NCI-H1694 treated with DMSO at 0.1 percent for 48 hours (cell line): Measurements from ENCODE around the gene PLOD1.
"Not testable (repeated sequence)": the region's sequence is repeated elsewhere in the genome, so short reads cannot be mapped to it uniquely, and the experiment has no call there.

Experiments
- DNase-seq: peaks from one replicate; lab custom pipeline; 2025; lab: John Stamatoyannopoulos, UW

PLOD1 gene

GRCh38 chr1:11939794-11940193, 5.3 kb downstream of the PLOD1 start:
- not testable (repeated sequence) for DNase-seq

DNA sequence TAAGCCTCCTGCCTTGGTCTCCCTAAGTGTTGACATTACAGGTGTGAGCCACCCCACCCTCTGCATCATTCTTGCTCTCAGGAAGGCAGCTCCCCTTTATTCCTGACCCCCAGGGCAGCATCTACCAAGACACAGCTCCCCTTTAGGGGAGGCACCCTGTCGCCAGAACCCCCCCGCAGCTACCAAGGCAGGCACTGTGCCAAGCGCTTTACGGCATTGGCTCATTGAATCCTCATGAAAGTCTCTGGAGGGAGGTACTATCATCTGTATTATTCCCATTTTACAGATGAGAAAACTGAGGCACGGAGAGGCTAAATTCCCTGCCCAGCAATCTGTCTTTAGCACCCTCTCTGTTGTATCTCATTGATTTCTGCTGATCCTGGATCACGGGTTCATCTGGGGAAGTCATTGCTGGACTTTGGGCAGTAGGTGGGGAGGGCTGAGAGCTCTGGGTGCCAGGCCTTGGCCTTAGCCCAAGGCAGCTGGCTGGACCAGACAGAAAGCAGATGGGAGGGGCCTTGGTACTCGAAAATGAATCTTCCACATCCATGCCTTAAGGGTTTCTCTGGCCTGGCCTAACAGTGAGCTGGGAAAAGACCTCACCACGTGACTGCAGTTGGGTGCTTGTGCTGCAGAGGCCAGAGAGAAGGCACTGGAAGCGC, 5.9 kb downstream of the PLOD1 start:
- no peak for DNase-seq

GRCh38 chr1:11942280-11942679, 7.8 kb downstream of the PLOD1 start:
- DNase-seq, result no peak

DNA sequence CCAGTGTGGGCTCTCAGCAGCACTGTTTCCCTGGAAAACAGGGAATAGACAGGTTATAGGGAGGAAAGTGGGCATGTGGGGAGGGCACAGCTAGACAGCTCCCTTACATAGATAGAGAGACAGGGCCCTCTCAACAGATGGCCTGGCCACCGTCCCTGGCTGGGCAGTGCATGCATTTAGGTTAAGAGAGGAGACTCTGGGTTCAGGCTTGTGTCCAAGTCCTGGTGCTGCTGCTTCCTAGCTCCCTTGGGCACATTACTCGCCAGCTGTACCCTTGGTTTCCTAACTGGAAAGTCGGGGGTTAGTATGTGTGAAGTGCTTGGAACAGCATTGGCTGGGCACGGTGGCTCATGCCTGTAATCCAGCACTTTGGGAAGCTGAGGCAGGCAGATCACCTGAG, 9.1 kb downstream of the PLOD1 start:
- no peak for DNase-seq

DNA sequence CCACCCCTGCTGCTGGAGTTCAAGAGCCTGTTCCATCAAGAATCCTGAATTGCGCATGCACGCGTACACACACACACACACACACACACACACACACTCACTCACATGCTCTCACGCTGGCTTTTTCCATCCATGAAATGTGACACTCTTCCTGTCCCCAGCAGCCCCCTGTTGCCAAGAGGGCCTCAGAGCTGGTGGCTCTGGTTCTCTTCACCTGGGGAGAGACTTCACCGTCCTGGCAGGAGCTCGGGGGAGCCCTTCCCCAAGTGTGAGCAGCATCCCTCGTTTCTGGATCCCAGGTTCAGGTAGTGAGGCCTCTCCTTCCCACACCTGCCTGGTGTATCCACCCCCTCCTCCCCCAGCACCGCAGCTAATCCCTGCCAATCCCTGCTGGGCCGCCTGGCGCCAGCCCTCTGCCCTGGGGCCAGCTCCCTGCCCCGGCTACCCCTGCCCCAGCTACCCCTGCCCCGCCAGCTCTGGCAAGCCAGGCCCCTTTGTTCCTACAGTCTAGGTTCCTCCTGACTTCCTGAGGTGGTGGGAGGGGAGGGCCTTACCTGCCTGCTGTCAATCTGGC, 9.9 kb downstream of the PLOD1 start:
- DNase-seq, result no peak

GRCh38 chr1:11946647-11947046, 12.1 kb downstream of the PLOD1 start:
- DNase-seq, result no peak

GRCh38 chr1:11948822-11949458, 14.4 kb downstream of the PLOD1 start:
- no peak for DNase-seq

- DNase-seq, result no peak
These were observed 17.4 kb downstream of the PLOD1 start for GRCh38 chr1:11951901-11952300.

GRCh38 chr1:11952455-11953109, 18.1 kb downstream of the PLOD1 start:
- DNase-seq, result no peak

- no peak for DNase-seq
These were observed 20.7 kb downstream of the PLOD1 start for GRCh38 chr1:11955221-11955620.

GRCh38 chr1:11957398-11957797, 22.9 kb downstream of the PLOD1 start:
- DNase-seq, result no peak

DNA sequence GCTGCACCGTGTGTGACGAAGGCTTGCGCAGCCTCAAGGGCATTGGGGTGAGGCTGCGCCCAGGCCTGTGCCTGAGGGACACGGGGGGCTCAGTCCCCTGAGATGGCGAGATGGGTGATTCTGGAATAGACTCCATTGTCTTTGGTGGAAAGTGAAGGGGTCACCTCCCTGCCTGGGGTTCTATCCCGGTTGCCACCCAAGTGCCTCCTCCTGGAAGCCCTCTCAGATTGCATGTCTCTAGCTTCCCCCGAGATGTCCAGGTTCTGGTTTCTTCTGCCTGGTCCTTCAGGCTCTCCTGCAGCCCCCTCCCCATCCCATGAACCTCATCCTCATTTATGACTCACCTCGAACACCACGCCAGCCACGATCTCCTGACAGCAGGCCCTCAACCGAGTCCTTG, 23.4 kb downstream of the PLOD1 start:
- DNase-seq, result no peak

DNA sequence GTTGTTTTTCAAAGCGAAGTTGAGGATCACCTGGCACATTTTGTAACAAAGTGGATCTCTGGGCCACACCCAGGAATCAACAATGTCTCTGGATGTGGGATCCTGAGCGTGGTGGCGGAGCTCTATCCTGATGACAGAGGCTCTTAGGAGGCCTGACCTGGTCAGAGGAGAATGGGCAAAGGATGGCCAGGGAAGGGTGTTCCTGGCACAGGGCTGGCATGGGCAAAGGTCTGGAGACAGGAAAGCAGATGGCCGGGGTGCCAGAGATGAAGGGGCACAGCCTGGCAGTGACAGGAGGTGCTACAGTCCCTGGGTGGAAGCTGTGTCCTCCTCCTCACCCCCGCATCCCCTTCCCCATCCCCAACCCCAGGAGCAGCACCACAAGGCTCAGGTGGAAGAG, 25.8 kb downstream of the PLOD1 start:
- no peak for DNase-seq

DNA sequence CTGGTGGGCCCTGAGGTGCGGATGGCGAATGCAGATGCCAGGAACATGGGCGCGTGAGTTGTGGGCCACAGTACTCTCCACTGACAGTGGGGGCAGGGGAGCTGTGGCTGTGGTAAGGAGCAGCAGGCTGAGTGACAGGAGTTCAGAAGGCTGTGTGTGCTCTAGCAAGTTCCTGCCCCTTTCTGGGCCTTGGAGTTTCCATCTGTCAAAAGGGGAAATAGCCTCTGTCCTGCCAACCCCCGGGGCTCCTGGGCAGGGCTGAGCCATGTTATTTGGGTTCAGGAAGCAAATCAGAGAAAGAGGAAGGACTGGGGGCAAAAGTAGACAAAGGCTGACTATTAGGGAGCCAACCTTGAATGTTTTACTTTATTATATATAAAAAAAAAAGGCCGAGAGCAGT, 26.2 kb downstream of the PLOD1 start:
- DNase-seq, result no peak

- DNase-seq, result no peak
These were observed 26.7 kb downstream of the PLOD1 start for GRCh38 chr1:11961230-11961629.

- no peak for DNase-seq
These were observed 29.1 kb downstream of the PLOD1 start for GRCh38 chr1:11963622-11964021.

DNA sequence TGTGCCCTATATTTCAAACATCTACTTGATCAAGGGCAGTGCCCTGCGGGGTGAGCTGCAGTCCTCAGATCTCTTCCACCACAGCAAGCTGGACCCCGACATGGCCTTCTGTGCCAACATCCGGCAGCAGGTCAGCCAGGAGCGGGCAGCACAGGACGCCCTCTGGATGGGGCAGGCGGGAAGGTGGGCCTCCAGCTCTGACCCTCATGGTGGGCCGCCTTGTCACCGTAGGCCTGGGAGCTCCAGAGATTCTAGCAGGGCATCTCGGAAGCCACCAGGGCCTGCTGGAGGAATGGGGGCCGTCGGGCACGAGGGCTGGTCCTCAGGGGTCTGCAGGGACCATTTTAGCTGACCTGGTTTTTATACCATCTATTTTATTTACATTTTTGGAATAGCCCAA, 30.1 kb downstream of the PLOD1 start:
- DNase-seq, result no peak

DNA sequence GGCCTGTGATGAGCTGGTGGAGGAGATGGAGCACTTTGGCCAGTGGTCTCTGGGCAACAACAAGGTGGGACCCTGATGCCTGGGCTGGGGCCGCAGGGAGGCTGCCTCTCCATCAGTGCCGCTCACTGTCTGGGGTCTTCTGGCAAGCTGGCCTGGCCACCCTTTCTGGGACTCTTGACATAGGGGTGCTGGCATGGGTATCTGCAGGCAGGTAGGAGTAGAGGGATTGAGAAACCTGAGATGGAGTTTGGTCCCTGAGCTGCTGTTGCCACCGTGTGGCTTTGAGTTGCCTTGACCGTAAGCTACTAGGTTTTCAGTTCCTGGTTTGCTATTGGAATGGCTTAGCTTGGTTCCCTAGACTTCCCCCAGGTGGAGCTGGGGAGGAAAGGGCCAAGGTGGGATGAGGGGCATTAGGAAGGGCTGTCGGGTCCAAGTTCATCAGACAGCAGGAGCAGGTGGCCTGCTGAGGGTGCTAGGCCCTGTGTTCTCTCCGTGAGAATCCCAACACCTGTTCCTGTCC, 32.6 kb downstream of the PLOD1 start:
- peak; percentile 60 for DNase-seq

DNA sequence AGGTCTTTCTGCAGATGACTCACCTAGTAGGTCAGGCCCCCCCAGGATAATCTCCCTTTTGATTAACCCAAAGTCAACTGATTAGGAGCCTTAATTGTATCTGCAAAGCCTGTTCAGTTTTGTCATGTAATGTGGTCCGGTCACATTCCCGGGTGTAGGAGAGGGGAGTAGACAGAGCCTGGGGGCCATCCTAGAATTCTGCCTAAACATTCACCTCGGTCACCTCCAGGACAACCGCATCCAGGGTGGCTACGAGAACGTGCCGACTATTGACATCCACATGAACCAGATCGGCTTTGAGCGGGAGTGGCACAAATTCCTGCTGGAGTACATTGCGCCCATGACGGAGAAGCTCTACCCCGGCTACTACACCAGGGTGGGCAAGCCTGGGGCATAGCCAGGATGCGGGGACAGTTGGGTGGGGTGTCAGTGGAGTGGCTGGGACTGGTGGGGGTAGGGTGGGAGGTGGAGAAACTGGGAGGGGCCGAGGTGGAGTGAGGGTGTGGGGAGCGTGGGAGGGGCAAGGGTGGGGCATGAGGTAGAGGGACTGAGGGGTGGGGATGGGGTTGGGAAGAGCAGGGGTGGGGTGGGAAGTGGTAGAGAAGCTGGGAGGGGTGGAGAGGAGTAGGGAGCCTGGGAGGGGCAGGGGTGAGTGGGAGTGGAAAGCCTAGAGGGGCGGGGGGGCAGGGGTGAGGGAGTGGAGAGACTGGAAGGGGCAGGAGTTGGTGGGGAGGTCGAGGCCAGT, 36.1 kb downstream of the PLOD1 start:
- DNase-seq, result no peak

GRCh38 chr1:11977625-11978024, 43.1 kb downstream of the PLOD1 start:
- DNase-seq, result no peak

DNA sequence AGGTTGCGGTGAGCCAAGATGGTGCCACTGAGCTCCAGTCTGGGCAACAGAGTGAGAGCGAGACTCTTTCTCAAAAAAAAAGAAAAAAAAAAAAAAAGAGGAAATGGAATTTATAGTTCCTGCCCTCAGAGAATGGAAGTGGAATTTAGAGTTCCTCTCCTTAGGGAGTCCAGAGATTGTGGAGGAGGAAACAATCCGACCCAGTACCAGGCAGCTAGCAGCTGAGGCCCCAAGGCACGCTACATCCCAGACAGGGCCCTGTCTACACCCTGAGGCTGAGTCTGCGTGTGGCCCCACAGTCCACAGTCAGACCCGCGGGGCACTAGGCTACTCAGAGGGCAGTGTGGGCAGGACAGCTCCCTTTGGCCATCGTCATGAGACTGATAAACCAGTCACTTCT, 43.8 kb downstream of the PLOD1 start:
- DNase-seq, result no peak
